GM12872 (cell line): ENCODE results near the gene DMXL1.

Experiments used
- CTCF ChIP-seq: IDR thresholded peaks from 3 replicates; pipeline ENCODE4 v1.5.1; 2011; ENCODE audit warnings: low read depth, mild to moderate bottlenecking, low read length, moderate library complexity; ENCODE audit not compliant: insufficient read depth

Gene DMXL1

GRCh38 chr5:119274767-119275130, 203.9 kb downstream of the DMXL1 start:
- no peak for TF ChIP-seq CTCF

- TF ChIP-seq CTCF, result no peak
These were observed 204.3 kb downstream of the DMXL1 start for GRCh38 chr5:119275146-119275545.

GRCh38 chr5:119275601-119276173, 204.8 kb downstream of the DMXL1 start:
- no peak for TF ChIP-seq CTCF

GRCh38 chr5:119276978-119277377, 206.1 kb downstream of the DMXL1 start:
- no peak for TF ChIP-seq CTCF

GRCh38 chr5:119279093-119279492, 208.2 kb downstream of the DMXL1 start:
- no peak for TF ChIP-seq CTCF

- TF ChIP-seq CTCF, result no peak
These were observed 209.5 kb downstream of the DMXL1 start for GRCh38 chr5:119280380-119280779.

GRCh38 chr5:119282628-119283027, 211.7 kb downstream of the DMXL1 start:
- no peak for TF ChIP-seq CTCF
